AG09309 (cell line): ENCODE results near the gene USP24.
"Not testable (repeated sequence)": the region's sequence is repeated elsewhere in the genome, so short reads cannot be mapped to it uniquely, and the experiment has no call there.

Experiments
- DNase-seq: peaks from one replicate; pipeline ENCODE4 v3.0.0-alpha.2; 2010; ENCODE audit warnings: low read depth
- H3K4me3 ChIP-seq: 2 replicates; pipeline ENCODE4 v1.5.1; 2011; ENCODE audit warnings: mild to moderate bottlenecking, low read depth, low read length, moderate library complexity; ENCODE audit not compliant: control insufficient read depth
- CTCF ChIP-seq: IDR thresholded peaks from 2 replicates; pipeline ENCODE4 v1.5.1; 2011; ENCODE audit warnings: mild to moderate bottlenecking, low read depth, low read length, inconsistent platforms; ENCODE audit not compliant: insufficient read depth, control insufficient read depth; ENCODE audit errors: missing control alignments

The USP24 gene

GRCh38 chr1:55038552-55038838 lies 176.7 kb downstream of the USP24 start:
- no peak overlapping the region for H3K4me3 ChIP-seq
- no peak for DNase-seq

GRCh38 chr1:55037733-55038551 lies 177.2 kb downstream of the USP24 start:
- no peak for DNase-seq
- no peak for TF ChIP-seq CTCF
- no peak overlapping the region for H3K4me3 ChIP-seq

More at GRCh38 chr1:55038552-55038838, 176.7 kb downstream of the USP24 start:
- no peak for TF ChIP-seq CTCF

GRCh38 chr1:55035904-55036303 lies 179.3 kb downstream of the USP24 start:
- no peak for DNase-seq
- no peak overlapping the region for H3K4me3 ChIP-seq
- no peak for TF ChIP-seq CTCF

- no peak for TF ChIP-seq CTCF
- H3K4me3 ChIP-seq: no peak overlapping the region
- no peak for DNase-seq
Measured at GRCh38 chr1:55034476-55035133, 180.6 kb downstream of the USP24 start.

GRCh38 chr1:55033265-55033614 lies 181.9 kb downstream of the USP24 start:
- DNase-seq: no peak
- H3K4me3 ChIP-seq: no peak overlapping the region
- TF ChIP-seq CTCF: no peak

GRCh38 chr1:55031098-55031497 lies 184.1 kb downstream of the USP24 start:
- not testable (repeated sequence) for DNase-seq, H3K4me3 ChIP-seq

GRCh38 chr1:55026682-55027081 lies 188.5 kb downstream of the USP24 start:
- H3K4me3 ChIP-seq, DNase-seq: not testable (repeated sequence)

- not testable (repeated sequence) for DNase-seq, H3K4me3 ChIP-seq
Measured at GRCh38 chr1:55024163-55024562, 191.0 kb downstream of the USP24 start.
